Non-pigmented ciliary epithelial cell (primary cell): ENCODE data around the gene ATP6AP1.
"Not testable (repeated sequence)": the region's sequence is repeated elsewhere in the genome, so short reads cannot be mapped to it uniquely, and the experiment has no call there.

Source experiments
- DNase-seq: peaks from one replicate; pipeline ENCODE4 v3.0.0-alpha.2; 2010; ENCODE audit warnings: low read depth

Gene ATP6AP1, protein sequence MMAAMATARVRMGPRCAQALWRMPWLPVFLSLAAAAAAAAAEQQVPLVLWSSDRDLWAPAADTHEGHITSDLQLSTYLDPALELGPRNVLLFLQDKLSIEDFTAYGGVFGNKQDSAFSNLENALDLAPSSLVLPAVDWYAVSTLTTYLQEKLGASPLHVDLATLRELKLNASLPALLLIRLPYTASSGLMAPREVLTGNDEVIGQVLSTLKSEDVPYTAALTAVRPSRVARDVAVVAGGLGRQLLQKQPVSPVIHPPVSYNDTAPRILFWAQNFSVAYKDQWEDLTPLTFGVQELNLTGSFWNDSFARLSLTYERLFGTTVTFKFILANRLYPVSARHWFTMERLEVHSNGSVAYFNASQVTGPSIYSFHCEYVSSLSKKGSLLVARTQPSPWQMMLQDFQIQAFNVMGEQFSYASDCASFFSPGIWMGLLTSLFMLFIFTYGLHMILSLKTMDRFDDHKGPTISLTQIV

DNA sequence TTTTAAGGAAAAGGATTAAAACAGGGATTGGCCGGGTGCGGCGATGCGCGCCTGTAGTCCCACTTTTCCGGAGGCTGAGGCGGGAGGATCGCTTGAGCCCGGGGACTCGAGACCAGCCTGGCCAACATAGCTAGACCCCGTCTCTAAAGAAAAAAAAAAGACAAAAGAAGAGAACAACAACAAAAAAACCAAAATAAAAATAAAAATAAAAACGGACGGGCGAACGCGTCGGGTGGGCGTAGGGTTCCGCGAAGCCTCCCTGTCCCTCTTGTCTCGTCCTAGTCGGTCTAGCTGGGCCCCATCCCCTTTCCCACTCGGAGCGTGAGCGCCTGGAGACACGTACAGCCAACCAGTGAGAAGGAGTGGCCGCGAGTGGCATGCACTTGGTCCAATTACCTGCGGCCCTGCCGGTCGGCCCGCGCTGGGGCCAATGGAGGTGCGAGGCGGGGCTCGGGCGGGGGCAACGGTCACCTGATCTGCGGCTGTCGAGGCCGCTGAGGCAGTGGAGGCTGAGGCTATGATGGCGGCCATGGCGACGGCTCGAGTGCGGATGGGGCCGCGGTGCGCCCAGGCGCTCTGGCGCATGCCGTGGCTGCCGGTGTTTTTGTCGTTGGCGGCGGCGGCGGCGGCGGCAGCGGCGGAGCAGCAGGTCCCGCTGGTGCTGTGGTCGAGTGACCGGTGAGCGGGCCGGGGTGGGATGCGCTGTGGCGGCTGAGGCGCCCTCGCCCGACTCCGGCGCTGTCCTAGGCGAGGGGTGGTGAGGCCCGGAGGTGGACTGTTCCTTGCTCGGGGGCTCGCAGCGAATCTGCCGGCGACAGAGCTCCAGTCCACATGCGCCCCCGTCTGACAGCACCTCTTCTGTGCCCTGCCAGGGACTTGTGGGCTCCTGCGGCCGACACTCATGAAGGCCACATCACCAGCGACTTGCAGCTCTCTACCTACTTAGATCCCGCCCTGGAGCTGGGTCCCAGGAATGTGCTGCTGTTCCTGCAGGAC lies at the start of gene ATP6AP1:
Gene ATP6AP1 (plus strand): TSS at position 502 of the 996 bp plus-strand sequence. CDS start 16 bp downstream, at position 518.
- peak; percentile 67 for DNase-seq

GRCh38 chrX:154378799-154379568 lies 49.5 kb upstream of the ATP6AP1 start, which contains the start of gene EMD:
EMD (plus strand) TSS chrX:154379295; CDS start chrX:154379485, 190 bp downstream.
- peak; percentile 84 for DNase-seq

- no peak for DNase-seq
Observed at GRCh38 chrX:154379569-154379951, 48.9 kb upstream of the ATP6AP1 start.

GRCh38 chrX:154380153-154380552 lies 48.3 kb upstream of the ATP6AP1 start:
- no peak for DNase-seq

- DNase-seq = no peak
Observed at GRCh38 chrX:154380787-154381186, 47.7 kb upstream of the ATP6AP1 start.

GRCh38 chrX:154381271-154381670 lies 47.2 kb upstream of the ATP6AP1 start:
- DNase-seq = no peak

GRCh38 chrX:154382483-154383069 lies 45.9 kb upstream of the ATP6AP1 start:
- DNase-seq = no peak

DNA sequence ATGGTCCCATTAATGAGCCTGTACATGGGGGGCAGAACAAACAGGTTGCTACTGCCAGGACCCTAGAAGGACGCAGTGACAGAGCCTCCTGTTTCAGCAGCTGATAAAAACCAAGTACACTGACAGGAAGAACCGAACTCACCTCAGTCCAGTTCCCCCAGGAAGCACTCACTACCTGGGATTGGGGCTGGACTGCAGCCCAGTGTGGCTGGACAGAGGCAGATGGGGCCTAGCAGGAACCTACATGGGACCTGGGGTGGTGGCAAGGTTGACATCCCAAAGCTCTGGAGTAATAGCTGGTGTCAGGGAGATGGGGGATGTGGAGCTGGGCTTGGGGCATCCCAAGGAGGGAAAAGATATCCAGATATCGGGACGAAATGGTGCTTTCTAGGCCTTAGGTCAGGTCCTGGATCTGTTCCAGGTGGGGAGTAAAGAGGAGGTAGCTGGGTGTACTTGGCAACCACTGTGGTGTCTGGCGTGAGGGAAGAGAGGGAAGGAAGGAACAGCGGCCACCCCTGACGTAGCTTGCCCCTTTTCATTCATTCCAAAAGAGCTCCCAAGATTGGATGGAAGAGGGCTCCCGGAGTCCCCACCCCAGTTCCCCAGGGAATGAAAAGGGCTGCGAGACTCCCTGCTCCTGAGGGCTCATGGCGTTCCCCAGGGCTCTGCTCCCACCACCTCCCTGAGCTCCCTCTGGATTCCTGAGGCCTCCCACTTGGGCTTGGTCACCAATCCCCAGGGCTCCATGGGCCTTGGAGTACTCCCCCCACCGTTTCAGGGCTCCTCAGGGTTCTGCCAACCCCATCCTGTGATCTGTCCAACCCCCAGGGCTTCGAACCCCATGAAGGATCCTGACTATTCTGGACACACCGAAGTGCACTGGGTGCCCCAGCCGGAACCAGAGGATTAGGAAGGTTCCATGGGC lies 44.9 kb upstream of the ATP6AP1 start:
- DNase-seq = no peak

DNA sequence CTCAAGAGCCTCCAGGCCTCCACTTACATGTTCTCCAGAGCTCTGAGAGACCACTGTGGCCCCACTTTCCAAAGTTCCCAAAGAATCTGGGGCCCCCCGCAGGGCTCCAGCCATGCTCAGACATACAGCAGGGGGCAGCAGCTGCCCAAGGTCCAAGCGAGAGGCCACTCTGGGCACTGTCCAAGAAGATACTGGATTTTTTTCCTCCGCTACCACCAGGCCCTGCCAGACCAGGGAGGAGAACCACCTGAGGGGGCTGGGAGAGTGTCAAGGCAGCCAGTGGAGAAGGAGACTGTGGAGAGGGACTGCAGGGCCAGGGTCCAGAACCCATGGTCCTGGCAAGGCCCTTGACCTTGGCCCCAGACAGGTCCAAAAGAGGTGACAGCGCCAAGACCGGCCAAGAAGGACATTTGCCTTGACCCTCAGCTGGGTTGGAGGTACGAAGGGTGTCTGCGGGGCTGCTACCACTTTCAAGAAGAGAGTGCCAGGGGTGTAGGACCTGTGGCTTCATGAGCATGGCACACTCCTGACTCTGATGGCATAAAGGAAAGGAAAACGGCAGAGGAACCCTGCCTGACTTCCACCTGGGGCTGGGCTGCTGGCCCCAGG lies 44.1 kb upstream of the ATP6AP1 start:
- DNase-seq = no peak

DNA sequence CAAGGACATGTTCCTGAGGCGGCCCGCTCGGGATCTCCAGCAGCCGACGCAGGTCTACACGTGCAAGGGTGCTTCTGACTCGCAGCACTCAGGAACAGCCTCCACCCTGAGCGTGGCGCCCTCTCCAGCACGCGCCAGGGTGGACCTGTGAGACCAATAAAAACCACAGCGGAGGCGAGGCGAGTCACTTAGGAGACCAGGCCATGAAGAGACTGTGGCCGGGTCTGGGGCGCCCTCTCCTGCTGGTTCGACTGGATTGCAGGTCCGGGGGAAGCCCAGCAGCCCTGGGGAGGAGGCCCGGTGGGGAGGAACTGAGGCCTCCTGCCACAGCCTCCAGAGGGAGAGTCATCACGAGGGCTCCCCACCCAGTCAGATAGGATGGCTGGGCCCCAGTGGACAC lies 40.4 kb upstream of the ATP6AP1 start:
- DNase-seq = not testable (repeated sequence)

- DNase-seq = not testable (repeated sequence)
Observed at GRCh38 chrX:154388649-154389048, 39.8 kb upstream of the ATP6AP1 start.

GRCh38 chrX:154389812-154390747 lies 38.4 kb upstream of the ATP6AP1 start:
- DNase-seq = not testable (repeated sequence)

GRCh38 chrX:154396363-154396762 lies 32.1 kb upstream of the ATP6AP1 start:
- DNase-seq = not testable (repeated sequence)

- no peak for DNase-seq
Observed at GRCh38 chrX:154396973-154397887, 31.2 kb upstream of the ATP6AP1 start.

DNA sequence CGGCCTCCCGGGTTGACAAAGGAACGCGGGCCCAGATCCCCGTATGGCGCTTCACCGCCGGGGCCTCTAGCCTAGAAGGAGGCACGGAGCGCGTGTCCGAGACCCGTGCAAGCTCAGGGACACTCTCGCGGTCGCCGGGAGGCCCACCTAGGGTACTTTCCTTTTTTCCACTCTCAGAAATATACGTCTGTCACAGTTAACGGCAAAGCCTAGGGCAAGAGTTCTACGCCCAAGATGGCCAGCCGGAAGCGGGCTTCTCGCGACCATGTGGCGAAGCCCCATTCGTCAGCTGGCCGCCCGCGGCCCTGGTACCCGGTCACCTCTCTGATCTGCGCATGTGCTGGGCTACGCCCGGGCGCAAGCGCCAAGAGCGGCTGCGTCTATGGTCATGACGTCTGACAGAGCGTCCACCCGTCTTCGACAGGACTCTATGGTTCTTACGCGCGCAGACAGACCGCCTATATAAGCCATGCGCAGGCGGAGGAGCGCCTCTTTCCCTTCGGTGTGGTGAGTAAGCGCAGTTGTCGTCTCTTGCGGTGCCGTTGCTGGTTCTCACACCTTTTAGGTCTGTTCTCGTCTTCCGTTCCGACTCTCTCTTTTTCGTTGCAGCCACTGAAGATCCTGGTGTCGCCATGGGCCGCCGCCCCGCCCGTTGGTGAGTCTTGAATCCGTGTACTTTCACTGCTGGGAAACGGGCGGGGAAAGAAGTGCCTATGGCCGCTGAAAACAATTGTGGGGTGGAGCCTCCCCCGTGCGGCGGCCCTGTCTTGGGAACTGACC lies 30.4 kb upstream of the ATP6AP1 start, which contains the start of gene RPL10:
Gene RPL10 (plus strand): TSS at position 490 of the 780 bp plus-strand sequence. CDS start 143 bp downstream, at position 633.
- peak; percentile 75 for DNase-seq
